Stomach (tissue), 9 donors: ENCODE data around the gene EEF1AKMT1. TPM values are rescaled to one million over a fixed set of nuclear protein-coding genes. Genes with fewer than 3 reads are reported as not detected.
A peak's percentile ranks its signal among the peaks of the same experiment; 100 is the strongest.

Experiments
- DNase-seq, 2 donors: peaks; one replicate each; pipeline versions ENCODE4 v3.0.0 to v3.0.0-alpha.2; 2013 to 2019
- H3K27ac ChIP-seq, 5 donors: fragments of 200-600 bp in 4 of 5; sonication (generic) in 4 of 5; one replicate each; pipeline ENCODE4 v1.5.1; 2013 to 2019; ENCODE audit warnings: mild to moderate bottlenecking in 1 of 5, moderate library complexity in 1 of 5
- H3K27me3 ChIP-seq, 3 donors: fragments of 200-600 bp; sonication (generic); one replicate each; pipeline ENCODE4 v1.5.1; 2017 to 2019; ENCODE audit warnings: mixed run types in 1 of 3
- H3K36me3 ChIP-seq, 4 donors: fragments of 200-600 bp; sonication (generic); 1 replicate in 3 of 4; 2 replicates in 1 of 4; pipeline ENCODE4 v1.5.1; 2016 to 2019
- H3K4me1 ChIP-seq, 4 donors: fragments of 200-600 bp; sonication (generic); one replicate each; pipeline ENCODE4 v1.5.1; 2016 to 2019
- H3K4me3 ChIP-seq, 4 donors: fragments of 200-600 bp; sonication (generic) in 3 of 4; one replicate each; pipeline ENCODE4 v1.5.1; 2016 to 2019; ENCODE audit warnings: mild to moderate bottlenecking in 1 of 4
- H3K9me3 ChIP-seq, 4 donors: fragments of 200-600 bp; sonication (generic); one replicate each; pipeline ENCODE4 v1.5.1; 2016 to 2019
- EP300 ChIP-seq: sonication (generic); formaldehyde crosslinking; IDR thresholded peaks from one replicate; pipeline ENCODE4 v1.6.1; 2017; ENCODE audit warnings: antibody characterized with exemption
- POLR2A ChIP-seq, 4 donors: fragments of 450-650 bp; IDR thresholded peaks; one replicate each; pipeline ENCODE4 v1.6.1; 2016; ENCODE audit warnings: antibody characterized with exemption in 4 of 4, control low read depth in 2 of 4, mild to moderate bottlenecking in 1 of 4, moderate library complexity in 1 of 4
- POLR2AphosphoS5 ChIP-seq, 3 donors: sonication (generic); formaldehyde crosslinking; IDR thresholded peaks; one replicate each; pipeline ENCODE4 v1.6.1; 2016; ENCODE audit warnings: antibody characterized with exemption in 3 of 3
- WGBS, 5 donors: extraction: QIAGEN DNeasy Blood & Tissue Kit in 3 of 5; methylation state at CpG; one replicate each; pipeline versions ENCODE4 v1.1.5 to v1.1.7; 2013 to 2018; 5-methylcytosine and 5-hydroxymethylcytosine counted together
- intact Hi-C: fragments of 100-400 bp; cut with DNase I; formaldehyde crosslinking; loops from one replicate; pipeline ENCODE4 v1.15.1; 2023; ENCODE audit warnings: low total_unique reads
- polyA plus RNA-seq, 3 donors: library from polyadenylated mRNA; stranded (reverse); fragments of 200-250 nt; gene quantifications; one replicate each; pipeline ENCODE4 v1.2.3, GENCODE V29; 2013
- total RNA-seq, 5 donors: library from RNA; depleted of rRNA; stranded (reverse); fragments of >200 nt; gene quantifications; one replicate each; pipeline versions ENCODE4 v1.1.0 to v1.2.3, GENCODE V29; 2014 to 2016
- TF ChIP-seq, protein P1 (sequence below), 7 experiments: fragments of 450-650 bp in 4 of 7; fragments of 200-600 bp in 3 of 7; sonication (generic) in 3 of 7; IDR thresholded peaks; one replicate each; pipeline ENCODE4 v1.5.1; 2016 to 2019; ENCODE audit warnings: antibody characterized with exemption in 7 of 7, control low read depth in 2 of 7, mild to moderate bottlenecking in 1 of 7
- donor health status: healthy with polysubstance abuse.
- donor health status: Bipolar disorder and iron deficiency.
- donor health status: healthy.

EEF1AKMT1 gene
- total and polyA plus RNA-seq, 8 donors, result 3.1 to 14.1 (median 7.2) TPM; not detected in 1

DNA sequence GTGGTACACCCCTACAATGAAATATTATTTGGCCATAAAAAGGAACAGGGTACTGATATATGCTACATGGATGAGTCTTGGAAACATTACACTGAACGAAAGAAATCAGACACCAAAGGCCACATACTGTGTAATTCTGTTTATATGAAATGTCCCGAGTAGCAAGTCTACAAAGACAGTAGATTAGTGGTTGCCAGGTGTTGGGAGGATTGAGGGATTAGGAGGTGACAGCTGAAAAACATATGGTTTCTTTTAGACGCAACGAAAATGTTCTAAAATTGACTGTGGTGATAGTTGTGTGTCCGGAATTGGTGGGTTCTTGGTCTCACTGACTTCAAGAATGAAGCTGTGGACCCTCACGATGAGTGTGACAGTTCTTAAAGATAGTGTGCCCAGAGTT lies 35.1 kb downstream of the EEF1AKMT1 start:
- DNase-seq, result no peak
- peaks cover 0 to 17% (median 7%) of the 10 kb centered on the region in 4 donors for H3K36me3 ChIP-seq
- no peaks in the 10 kb centered on the region for H3K4me1 ChIP-seq
- 78 to 93% (median 88%) methylated on average over 6 of the region's 6 CpGs for WGBS, 5 donors
- TF ChIP-seq POLR2AphosphoS5 (IDR thresholded peaks at IDR 0.05), result no peak
- no peak for TF ChIP-seq EP300
- TF ChIP-seq POLR2A (IDR thresholded peaks at IDR 0.05), result no peak
- TF ChIP-seq, protein P1, sequence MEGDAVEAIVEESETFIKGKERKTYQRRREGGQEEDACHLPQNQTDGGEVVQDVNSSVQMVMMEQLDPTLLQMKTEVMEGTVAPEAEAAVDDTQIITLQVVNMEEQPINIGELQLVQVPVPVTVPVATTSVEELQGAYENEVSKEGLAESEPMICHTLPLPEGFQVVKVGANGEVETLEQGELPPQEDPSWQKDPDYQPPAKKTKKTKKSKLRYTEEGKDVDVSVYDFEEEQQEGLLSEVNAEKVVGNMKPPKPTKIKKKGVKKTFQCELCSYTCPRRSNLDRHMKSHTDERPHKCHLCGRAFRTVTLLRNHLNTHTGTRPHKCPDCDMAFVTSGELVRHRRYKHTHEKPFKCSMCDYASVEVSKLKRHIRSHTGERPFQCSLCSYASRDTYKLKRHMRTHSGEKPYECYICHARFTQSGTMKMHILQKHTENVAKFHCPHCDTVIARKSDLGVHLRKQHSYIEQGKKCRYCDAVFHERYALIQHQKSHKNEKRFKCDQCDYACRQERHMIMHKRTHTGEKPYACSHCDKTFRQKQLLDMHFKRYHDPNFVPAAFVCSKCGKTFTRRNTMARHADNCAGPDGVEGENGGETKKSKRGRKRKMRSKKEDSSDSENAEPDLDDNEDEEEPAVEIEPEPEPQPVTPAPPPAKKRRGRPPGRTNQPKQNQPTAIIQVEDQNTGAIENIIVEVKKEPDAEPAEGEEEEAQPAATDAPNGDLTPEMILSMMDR (IDR thresholded peaks at IDR 0.05), result no peak
- H3K27ac ChIP-seq, result no peak overlapping the region
- peaks cover 0 to 13% (median 8%) of the 10 kb centered on the region in 4 donors for H3K9me3 ChIP-seq
- no peaks in the 10 kb centered on the region for H3K27me3 ChIP-seq
- no peak overlapping the region for H3K4me3 ChIP-seq
- intact Hi-C loops, result no loop called here

DNA sequence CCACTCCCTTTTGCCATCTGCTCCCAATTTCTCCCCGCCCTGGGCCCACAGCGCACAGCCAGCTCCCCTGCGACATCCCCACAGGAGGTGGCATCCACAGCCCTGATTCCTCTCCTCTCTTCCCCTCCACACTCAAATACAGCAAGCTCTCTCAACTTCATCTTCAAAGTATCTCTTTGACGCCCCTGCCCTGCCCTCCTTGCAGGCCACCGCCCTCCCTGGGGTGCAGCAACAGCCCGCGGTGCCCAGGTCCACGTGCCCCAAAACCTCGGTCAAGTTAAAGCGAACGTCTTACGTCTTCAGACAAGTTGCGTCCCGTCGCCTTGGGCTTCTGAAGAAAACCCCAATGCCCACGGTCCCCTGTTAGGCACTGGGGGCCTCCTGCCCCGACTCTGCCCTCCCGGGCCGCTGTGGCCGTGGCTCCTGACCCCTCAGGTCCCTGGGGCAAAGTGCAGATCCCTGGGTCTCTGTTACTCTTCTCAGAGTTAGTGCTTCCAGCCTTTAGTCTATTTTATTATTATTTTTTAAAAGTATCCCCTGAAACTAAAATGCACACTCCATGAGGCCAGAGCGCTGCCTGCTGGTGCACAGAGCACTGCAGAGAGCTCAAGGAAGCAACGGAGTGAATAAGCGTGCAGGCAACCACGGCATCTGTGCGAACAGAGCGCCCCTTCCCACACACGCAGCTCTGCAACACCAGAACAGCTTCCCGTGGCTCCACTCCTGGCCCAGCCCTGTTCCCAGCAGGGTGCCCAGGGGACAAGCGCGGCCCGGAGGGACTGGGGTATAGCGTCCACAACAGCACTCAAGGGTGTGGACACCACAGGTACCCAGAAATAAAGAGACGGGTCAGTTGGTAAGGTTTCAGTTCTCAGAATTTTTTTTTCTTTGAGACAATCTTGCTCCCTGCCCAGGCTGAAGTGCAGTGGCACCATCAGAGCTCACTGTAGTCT lies 43.9 kb downstream of the EEF1AKMT1 start:
- no peaks in the 10 kb centered on the region for H3K9me3 ChIP-seq
- H3K4me1 ChIP-seq, result no peaks in the 10 kb centered on the region
- WGBS, 5 donors, result 93 to 97% (median 95%) methylated on average over 33 of the region's 33 CpGs
- intact Hi-C loops, result no loop called here
- TF ChIP-seq EP300 (no peak), POLR2AphosphoS5 (IDR thresholded peaks at IDR 0.05) (no peak), POLR2A (IDR thresholded peaks at IDR 0.05) (no peak)
- TF ChIP-seq, protein P1 (IDR thresholded peaks at IDR 0.05), result no peak
- H3K4me3 ChIP-seq, result no peak overlapping the region
- H3K36me3 ChIP-seq, result peaks cover 0 to 28% (median 21%) of the 10 kb centered on the region in 4 donors
- no peak for DNase-seq
- H3K27ac ChIP-seq, result no peak overlapping the region
- H3K27me3 ChIP-seq, result no peaks in the 10 kb centered on the region

DNA sequence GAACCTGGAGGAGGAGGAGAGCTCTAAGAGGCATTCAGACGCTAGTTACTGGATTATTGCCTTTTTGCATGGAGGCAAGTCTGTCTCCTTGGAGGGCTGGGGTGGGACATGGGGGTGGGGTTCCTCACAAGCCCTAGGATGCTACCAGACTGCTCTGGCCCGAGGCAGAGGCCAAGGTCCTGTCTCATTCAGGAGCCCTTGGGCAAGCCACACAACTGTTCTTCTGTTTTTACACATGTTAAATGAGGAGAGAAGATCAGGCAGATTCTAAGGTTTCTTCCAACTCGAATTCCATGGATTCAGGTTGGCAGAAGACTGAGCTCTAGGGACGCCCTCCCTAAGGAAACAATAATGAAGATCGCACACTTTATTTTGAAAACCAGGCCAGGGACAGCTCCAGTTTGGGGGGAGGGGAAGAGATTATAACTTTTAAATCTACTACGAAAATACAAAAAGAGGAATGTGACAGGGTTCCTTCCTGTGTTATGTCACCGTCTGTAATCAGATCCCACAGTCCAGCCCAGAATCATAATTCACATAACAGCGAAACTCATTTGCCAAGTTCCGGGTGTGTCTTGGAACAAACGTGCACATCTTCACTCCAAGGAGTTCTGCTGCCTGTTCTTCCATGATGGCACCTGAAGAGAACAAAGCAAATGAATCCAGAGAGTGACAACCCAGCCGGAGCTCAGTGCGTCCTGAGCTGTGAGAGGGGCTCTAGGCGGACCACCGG lies 45.0 kb downstream of the EEF1AKMT1 start:
- peak in 1 of 2 donors; percentile 50 for DNase-seq
- WGBS, 5 donors, result 76 to 84% (median 81%) methylated on average over 14 of the region's 14 CpGs
- peaks cover 0 to 28% (median 21%) of the 10 kb centered on the region in 4 donors for H3K36me3 ChIP-seq
- TF ChIP-seq EP300 (no peak), POLR2A (IDR thresholded peaks at IDR 0.05) (no peak), POLR2AphosphoS5 (IDR thresholded peaks at IDR 0.05) (no peak)
- TF ChIP-seq, protein P1 (IDR thresholded peaks at IDR 0.05), result no peak
- no peaks in the 10 kb centered on the region for H3K4me1 ChIP-seq
- H3K27ac ChIP-seq, result peak overlapping the region in 1 of 5 donors; percentile 44
- no peaks in the 10 kb centered on the region for H3K9me3 ChIP-seq
- no peak overlapping the region for H3K4me3 ChIP-seq
- H3K27me3 ChIP-seq, result no peaks in the 10 kb centered on the region
- intact Hi-C loops, result no loop called here

DNA sequence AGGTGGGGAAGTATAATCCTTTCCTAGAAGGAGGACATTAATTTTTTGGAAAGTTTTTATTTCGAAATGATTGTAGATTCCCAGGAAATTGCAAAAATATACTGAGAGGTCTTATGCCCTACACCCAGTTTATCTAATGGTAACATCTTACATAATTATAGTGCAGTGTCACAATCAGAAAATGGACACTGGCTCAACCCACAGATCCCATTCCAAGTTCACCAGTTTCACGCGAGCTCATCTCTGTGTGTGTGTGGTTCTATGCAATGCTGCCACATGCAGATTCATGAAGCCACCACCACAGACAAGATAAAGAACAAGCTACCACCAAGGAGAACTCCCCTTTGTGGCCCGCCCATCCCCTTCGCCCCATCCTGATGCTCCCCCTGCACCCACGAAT lies 45.9 kb downstream of the EEF1AKMT1 start:
- TF ChIP-seq, protein P1 (IDR thresholded peaks at IDR 0.05), result no peak
- TF ChIP-seq POLR2AphosphoS5 (IDR thresholded peaks at IDR 0.05) (no peak), POLR2A (IDR thresholded peaks at IDR 0.05) (no peak), EP300 (no peak)
- Histone ChIP-seq H3K27ac (peak overlapping the region in 1 of 5 donors; percentile 44), H3K9me3 (no peaks in the 10 kb centered on the region), H3K4me3 (no peak overlapping the region), H3K27me3 (no peaks in the 10 kb centered on the region), H3K4me1 (no peaks in the 10 kb centered on the region), H3K36me3 (peaks cover 0 to 28% (median 21%) of the 10 kb centered on the region in 4 donors)
- no peak for DNase-seq
- intact Hi-C loops, result no loop called here
- 60 to 98% (median 95%) methylated on average over 6 of the region's 6 CpGs for WGBS, 5 donors
